ENCODE measurements around the gene ITPR3. TPM values are rescaled to one million over a fixed set of nuclear protein-coding genes. Genes with fewer than 3 reads are reported as not detected.

Gene ITPR3
- total RNA-seq, 2 experiments from 2014 or later: 56.6 to 83.5 TPM

DNA sequence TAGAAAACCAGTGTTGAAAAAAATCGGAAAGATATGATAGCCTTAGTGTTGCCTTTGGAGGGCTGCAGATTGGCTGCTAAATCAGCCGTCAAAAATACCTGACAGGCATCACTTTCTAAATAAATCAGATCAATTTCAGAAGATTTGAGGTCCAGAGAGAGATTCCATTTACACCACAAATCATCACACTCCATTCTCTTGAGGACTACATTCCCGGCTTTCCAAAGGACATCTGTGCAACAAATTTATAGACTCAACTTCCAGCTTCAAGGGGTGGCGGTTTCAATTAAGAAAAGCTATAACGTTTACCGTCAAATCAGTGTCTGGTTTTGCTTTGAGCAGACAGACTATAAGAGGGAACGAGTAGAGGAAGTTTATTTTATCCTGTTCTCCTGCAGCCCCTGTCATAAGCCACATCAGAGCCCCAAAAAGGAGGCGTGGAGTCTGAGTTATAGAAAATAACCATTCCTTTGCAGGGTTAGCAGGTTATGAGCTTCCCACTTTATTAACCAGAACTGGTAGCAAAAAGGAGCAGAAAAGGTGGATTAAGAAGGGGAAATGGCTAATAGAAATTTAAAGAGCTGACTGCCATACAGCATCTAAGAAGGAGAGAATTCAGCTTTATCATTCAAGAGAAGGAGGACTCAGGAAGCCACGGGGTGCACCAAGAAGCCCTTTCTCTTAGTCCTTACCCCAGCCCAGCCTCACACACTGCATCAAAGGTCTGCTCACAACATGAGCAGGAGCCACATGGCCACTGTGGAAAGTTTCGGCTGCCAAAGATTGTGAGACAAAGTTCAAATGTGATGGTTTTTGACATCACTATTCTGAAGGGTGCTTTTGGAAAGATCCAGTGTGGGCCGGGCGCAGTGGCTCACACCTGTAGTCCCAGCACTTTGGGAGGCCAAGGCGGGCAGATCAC is 103.2 kb downstream of the ITPR3 start:
- H3K27ac ChIP-seq (ENCODE audit: low read depth, low read length, poor library complexity, severe bottlenecking): no peak overlapping the region
- DNase-seq (ENCODE audit: low spot score): no peak
- H3K79me2 ChIP-seq (ENCODE audit: insufficient read depth, low read depth, low read length): no peaks in the 10 kb centered on the region
- H3K9me3 ChIP-seq (ENCODE audit: low read length): no peaks in the 10 kb centered on the region
- ChIA-PET CTCF (ENCODE audit: unreplicated experiment) (interaction anchor here (0.5 kb wide), 1 partner anchor 15 kb away, joined by 3 read pairs; no protein-coding TSS in a partner anchor), POLR2A (interaction anchor here (0.6 kb wide), 1 partner anchor 130 kb away, joined by 5 read pairs; no protein-coding TSS in a partner anchor)
- H2AFZ ChIP-seq (ENCODE audit: low read length): no peak overlapping the region
- H3K9me2 ChIP-seq (ENCODE audit: insufficient read depth, low read length): no peaks in the 10 kb centered on the region
- BruUV-seq (replicated peaks): no TSS peak
- H3K4me3 ChIP-seq (ENCODE audit: low read depth, low read length, poor library complexity, severe bottlenecking): no peak overlapping the region
- TF ChIP-seq CTCF (conservative IDR thresholded peaks at IDR 0.05; ENCODE audit: low read length) (no peak), EZH2phosphoT487 (IDR thresholded peaks at IDR 0.05; ENCODE audit: borderline replicate concordance, low read depth, low read length) (no peak)
- intact Hi-C loops (cut with micrococcal nuclease; ENCODE audit: unreplicated experiment): no loop called here
- H3K4me1 ChIP-seq (ENCODE audit: insufficient read depth, low read length, poor library complexity, severe bottlenecking): peaks cover 5% of the 10 kb centered on the region
- no peaks in the 10 kb centered on the region for H3K36me3 ChIP-seq (ENCODE audit: insufficient read depth, low read length)
- no peak overlapping the region for H3K4me2 ChIP-seq (ENCODE audit: low read length)
- H4K20me1 ChIP-seq (ENCODE audit: insufficient read depth, low read length): no peaks in the 10 kb centered on the region

- no peak for TF ChIP-seq EZH2phosphoT487 (IDR thresholded peaks at IDR 0.05; ENCODE audit: borderline replicate concordance, low read depth, low read length)
- TF ChIP-seq CTCF (conservative IDR thresholded peaks at IDR 0.05; ENCODE audit: low read length): no peak
Observed at GRCh38 chr6:33725222-33725621, 104.1 kb downstream of the ITPR3 start.

More at GRCh38 chr6:33725222-33725621, 104.1 kb downstream of the ITPR3 start:
- Histone ChIP-seq H3K36me3 (ENCODE audit: insufficient read depth, low read length) (no peaks in the 10 kb centered on the region), H2AFZ (ENCODE audit: low read length) (no peak overlapping the region), H3K9me3 (ENCODE audit: low read length) (no peaks in the 10 kb centered on the region), H3K79me2 (ENCODE audit: insufficient read depth, low read depth, low read length) (no peaks in the 10 kb centered on the region), H3K4me1 (ENCODE audit: insufficient read depth, low read length, poor library complexity, severe bottlenecking) (peaks cover 5% of the 10 kb centered on the region), H3K27ac (ENCODE audit: low read depth, low read length, poor library complexity, severe bottlenecking) (no peak overlapping the region), H3K4me3 (ENCODE audit: low read depth, low read length, poor library complexity, severe bottlenecking) (no peak overlapping the region), H3K4me2 (ENCODE audit: low read length) (no peak overlapping the region), H4K20me1 (ENCODE audit: insufficient read depth, low read length) (no peaks in the 10 kb centered on the region), H3K9me2 (ENCODE audit: insufficient read depth, low read length) (no peaks in the 10 kb centered on the region)
- POLR2A ChIA-PET: interaction anchor here (0.9 kb wide), 1 partner anchor 213 kb away, joined by 3 read pairs; no protein-coding TSS in a partner anchor
- no TSS peak for BruUV-seq (replicated peaks)
- intact Hi-C loops (cut with micrococcal nuclease; ENCODE audit: unreplicated experiment): no loop called here
- DNase-seq (ENCODE audit: low spot score): no peak
- CTCF ChIA-PET (ENCODE audit: unreplicated experiment): no interaction called here
